RWPE2 (cell line): ENCODE measurements around the gene GTF2A1.

Experiments used
- ATAC-seq: fragments of 200-7000 bp; cut with Tn5 transposase; 3 replicates; pipeline ENCODE4 v1.9.1; 2021; ENCODE audit warnings: low read depth
- DNase-seq: peaks from one replicate; pipeline ENCODE4 v3.0.0-alpha.2; 2020; ENCODE audit warnings: low spot score
- H3K27ac ChIP-seq: fragments of 450-650 bp; 2 replicates; pipeline ENCODE4 v1.5.1; 2017; ENCODE audit warnings: mild to moderate bottlenecking; ENCODE audit not compliant: poor library complexity, severe bottlenecking
- H3K27me3 ChIP-seq: fragments of 250-450 bp; sonication (Bioruptor Pico); 2 replicates; pipeline ENCODE4 v1.5.1; 2021; ENCODE audit warnings: mild to moderate bottlenecking, moderate library complexity; ENCODE audit not compliant: insufficient read depth, poor library complexity, severe bottlenecking
- H3K36me3 ChIP-seq: fragments of 250-450 bp; sonication (Bioruptor Pico); 2 replicates; pipeline ENCODE4 v1.5.1; 2020; ENCODE audit warnings: low read depth, mild to moderate bottlenecking, moderate library complexity
- H3K4me1 ChIP-seq: fragments of 250-450 bp; sonication (Bioruptor Pico); 2 replicates; pipeline ENCODE4 v1.5.1; 2021; ENCODE audit warnings: mild to moderate bottlenecking, moderate library complexity; ENCODE audit not compliant: insufficient read depth, poor library complexity, severe bottlenecking
- H3K4me3 ChIP-seq: fragments of 250-450 bp; sonication (Bioruptor Pico); 2 replicates; pipeline ENCODE4 v1.5.1; 2021; ENCODE audit warnings: mild to moderate bottlenecking, moderate library complexity; ENCODE audit not compliant: severe bottlenecking
- H3K9me3 ChIP-seq: fragments of 250-450 bp; sonication (Bioruptor Pico); 2 replicates; pipeline ENCODE4 v1.5.1; 2021; ENCODE audit warnings: mild to moderate bottlenecking, moderate library complexity; ENCODE audit not compliant: severe bottlenecking
- CTCF ChIP-seq: fragments of 450-650 bp; IDR thresholded peaks from one replicate; pipeline ENCODE4 v1.5.1; 2017; ENCODE audit warnings: mild to moderate bottlenecking, moderate library complexity; ENCODE audit not compliant: poor library complexity, severe bottlenecking

The GTF2A1 gene

GRCh38 chr14:81222691-81223090, 1.9 kb upstream of the GTF2A1 start:
- Histone ChIP-seq H3K27ac (no peak overlapping the region), H3K27me3 (no peaks in the 10 kb centered on the region), H3K4me3 (no peak overlapping the region), H3K4me1 (peaks cover 16% of the 10 kb centered on the region), H3K36me3 (0 out of 2 replicates have a peak, but pooled peaks cover 3% of the 10 kb centered on the region), H3K9me3 (no peaks in the 10 kb centered on the region)
- no peak for TF ChIP-seq CTCF
- DNase-seq: no peak
- no peak for ATAC-seq

DNA sequence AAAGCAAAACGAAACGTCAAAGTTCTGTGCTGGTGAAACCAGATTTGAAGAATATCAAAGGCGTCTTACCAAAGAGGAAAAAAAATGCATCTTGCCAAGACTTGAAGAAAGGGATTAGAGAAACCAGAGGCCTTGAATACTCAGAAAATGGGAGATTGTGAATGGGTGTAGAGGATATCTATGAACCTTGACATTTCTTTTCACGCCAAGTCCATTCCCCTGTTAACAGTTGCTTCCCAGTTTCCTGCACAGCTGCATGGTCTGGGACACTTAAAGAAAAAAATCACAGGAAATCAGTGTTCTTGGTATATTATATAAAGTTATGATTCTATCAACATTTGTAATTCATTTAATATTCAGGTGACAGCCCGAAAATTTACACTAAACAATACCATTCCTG, 1.4 kb upstream of the GTF2A1 start:
- Histone ChIP-seq H3K27ac (peak overlapping the region; percentile 92), H3K4me1 (peaks cover 16% of the 10 kb centered on the region), H3K27me3 (no peaks in the 10 kb centered on the region), H3K4me3 (no peak overlapping the region), H3K9me3 (no peaks in the 10 kb centered on the region), H3K36me3 (0 out of 2 replicates have a peak, but pooled peaks cover 3% of the 10 kb centered on the region)
- DNase-seq (no peak), ATAC-seq (no peak)
- no peak for TF ChIP-seq CTCF

GRCh38 chr14:81221579-81222102, 882 bp upstream of the GTF2A1 start:
- Histone ChIP-seq H3K9me3 (no peaks in the 10 kb centered on the region), H3K27me3 (no peaks in the 10 kb centered on the region), H3K4me1 (peaks cover 16% of the 10 kb centered on the region), H3K27ac (peak overlapping the region; percentile 92), H3K36me3 (0 out of 2 replicates have a peak, but pooled peaks cover 3% of the 10 kb centered on the region), H3K4me3 (peak overlapping the region; percentile 51)
- DNase-seq (no peak), ATAC-seq (no peak)
- no peak for TF ChIP-seq CTCF

DNA sequence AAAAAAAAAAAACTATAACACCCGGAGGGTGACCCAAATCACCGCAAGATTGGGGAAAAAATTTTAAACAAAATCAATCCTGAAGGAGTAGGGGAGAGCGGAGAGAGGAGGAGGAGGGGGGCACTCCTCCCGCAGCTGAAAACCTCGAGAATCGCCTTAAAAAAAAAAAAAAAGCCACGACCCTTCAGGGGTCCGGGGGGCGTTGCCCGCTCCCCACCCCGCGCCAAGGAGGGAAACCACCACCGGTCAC, 254 bp downstream of the GTF2A1 start:
- ATAC-seq: no peak
- no peak for TF ChIP-seq CTCF

GRCh38 chr14:81219759-81220579, 790 bp downstream of the GTF2A1 start:
- peaks cover 16% of the 10 kb centered on the region for H3K4me1 ChIP-seq
- no peak for TF ChIP-seq CTCF
- ATAC-seq: no peak

More for the DNA sequence above, 254 bp downstream of the GTF2A1 start:
- no peak for DNase-seq
- peaks cover 13% of the 10 kb centered on the region for H3K36me3 ChIP-seq
- H3K4me3 ChIP-seq: peak overlapping the region; percentile 51
- no peaks in the 10 kb centered on the region for H3K27me3 ChIP-seq
- peaks cover 16% of the 10 kb centered on the region for H3K4me1 ChIP-seq
- peak overlapping the region; percentile 92 for H3K27ac ChIP-seq
- no peaks in the 10 kb centered on the region for H3K9me3 ChIP-seq

More at GRCh38 chr14:81219759-81220579, 790 bp downstream of the GTF2A1 start:
- Histone ChIP-seq H3K27ac (peak overlapping the region; percentile 92), H3K9me3 (no peaks in the 10 kb centered on the region), H3K4me3 (peak overlapping the region; percentile 51), H3K27me3 (no peaks in the 10 kb centered on the region), H3K36me3 (peaks cover 19% of the 10 kb centered on the region)
- DNase-seq: no peak
